PC-9 (cell line): ENCODE data around the gene USP46. TPM values are rescaled to one million over a fixed set of nuclear protein-coding genes. Genes with fewer than 3 reads are reported as not detected.

ENCODE experiments used
- BruUV-seq: library from RNA; stranded (reverse); fragments of 400-500 nt; replicated peaks from 2 replicates; lab custom pipeline; 2021; lab: Mats Ljungman, UMichigan
- CTCF ChIA-PET: fragments of 300-600 bp; sonication (Branson Sonifier 250); formaldehyde crosslinking; loops from one replicate; lab custom pipeline; 2022; ENCODE audit warnings: antibody characterized with exemption; lab: Charles Lee
- POLR2A ChIA-PET: fragments of 300-600 bp; sonication (Branson Sonifier 250); formaldehyde crosslinking; loops from one replicate; lab custom pipeline; 2022; ENCODE audit warnings: antibody characterized with exemption; ENCODE audit not compliant: unreplicated experiment; lab: Charles Lee
- DNase-seq, 2 experiments: peaks; one replicate each; pipeline versions ENCODE4 v3.0.0 to v3.0.0-alpha.2; 2015 to 2022; ENCODE audit warnings: mixed read lengths in 1 of 2
- H2AFZ ChIP-seq: fragments of 200-600 bp; sonication (generic); 2 replicates; pipeline ENCODE4 v1.8.1; 2017; ENCODE audit warnings: antibody characterized with exemption
- H3F3A ChIP-seq: fragments of 200-600 bp; sonication (generic); 2 replicates; pipeline ENCODE4 v1.8.1; 2017; ENCODE audit warnings: antibody characterized with exemption, mild to moderate bottlenecking, low read depth; ENCODE audit not compliant: insufficient read depth
- H3K27ac ChIP-seq: fragments of 200-600 bp; sonication (generic); 2 replicates; pipeline ENCODE4 v1.6.1; 2016; ENCODE audit warnings: mixed run types
- H3K27me3 ChIP-seq: fragments of 200-600 bp; sonication (generic); 2 replicates; pipeline ENCODE4 v1.6.1; 2016; ENCODE audit warnings: low read depth, mixed run types; ENCODE audit not compliant: insufficient read depth
- H3K36me3 ChIP-seq: fragments of 200-600 bp; sonication (generic); 2 replicates; pipeline ENCODE4 v1.6.1; 2016; ENCODE audit warnings: low read depth, mixed run types
- H3K4me1 ChIP-seq: fragments of 200-600 bp; sonication (generic); replicated peaks from 2 replicates; pipeline ENCODE4 v1.6.1; 2016; ENCODE audit warnings: mixed run types; ENCODE audit not compliant: insufficient read depth
- H3K4me2 ChIP-seq: fragments of 200-600 bp; sonication (generic); 2 replicates; pipeline ENCODE4 v1.6.1; 2017; ENCODE audit warnings: mixed run types
- H3K4me3 ChIP-seq: fragments of 200-600 bp; sonication (generic); 2 replicates; pipeline ENCODE4 v1.6.1; 2016; ENCODE audit warnings: mixed run types
- H3K79me2 ChIP-seq: fragments of 200-600 bp; sonication (generic); 2 replicates; pipeline ENCODE4 v1.6.1; 2017; ENCODE audit warnings: low read depth, mixed run types
- H3K9me2 ChIP-seq: fragments of 200-600 bp; sonication (generic); 2 replicates; pipeline ENCODE4 v1.8.1; 2017; ENCODE audit warnings: mild to moderate bottlenecking; ENCODE audit not compliant: insufficient read depth
- H3K9me3 ChIP-seq: fragments of 200-600 bp; sonication (generic); 2 replicates; pipeline ENCODE4 v1.8.1; 2016; ENCODE audit warnings: low read depth; ENCODE audit not compliant: insufficient read depth
- H4K20me1 ChIP-seq: fragments of 200-600 bp; sonication (generic); 2 replicates; pipeline ENCODE4 v1.8.1; 2017; ENCODE audit not compliant: insufficient read depth
- EZH2 ChIP-seq: fragments of 200-600 bp; sonication (generic); IDR thresholded peaks from 2 replicates; pipeline ENCODE4 v1.8.0; 2017; ENCODE audit warnings: antibody characterized with exemption, low read depth
- intact Hi-C: fragments of 100-400 bp; cut with micrococcal nuclease; formaldehyde crosslinking; loops from one replicate; pipeline ENCODE4 v1.10.0; 2022; ENCODE audit not compliant: unreplicated experiment
- total RNA-seq: library from RNA; stranded (reverse); gene quantifications from 2 replicates; pipeline ENCODE4 v1.2.3, GENCODE V29; 2021
- TF ChIP-seq, protein P1 (sequence below): fragments of 200-600 bp; sonication (generic); conservative IDR thresholded peaks from 2 replicates; pipeline ENCODE4 v1.6.1; 2017; ENCODE audit warnings: mixed run types, antibody characterized with exemption, mild to moderate bottlenecking, moderate library complexity

The USP46 gene
- total RNA-seq, 1 experiment from 2014 or later = 17.1 TPM

- Histone ChIP-seq H3K36me3 (no peaks in the 10 kb centered on the region), H3K4me2 (no peak overlapping the region), H3K4me3 (no peak overlapping the region), H3K79me2 (peaks cover 48% of the 10 kb centered on the region), H3K9me2 (no peaks in the 10 kb centered on the region), H3K4me1 (peaks cover 11% of the 10 kb centered on the region; the same call in 1 of the 2 replicates), H3K27me3 (no peaks in the 10 kb centered on the region), H3K9me3 (no peaks in the 10 kb centered on the region), H3K27ac (no peak overlapping the region), H2AFZ (no peak overlapping the region), H4K20me1 (no peaks in the 10 kb centered on the region), H3F3A (no peaks in the 10 kb centered on the region)
- TF ChIP-seq, protein P1, sequence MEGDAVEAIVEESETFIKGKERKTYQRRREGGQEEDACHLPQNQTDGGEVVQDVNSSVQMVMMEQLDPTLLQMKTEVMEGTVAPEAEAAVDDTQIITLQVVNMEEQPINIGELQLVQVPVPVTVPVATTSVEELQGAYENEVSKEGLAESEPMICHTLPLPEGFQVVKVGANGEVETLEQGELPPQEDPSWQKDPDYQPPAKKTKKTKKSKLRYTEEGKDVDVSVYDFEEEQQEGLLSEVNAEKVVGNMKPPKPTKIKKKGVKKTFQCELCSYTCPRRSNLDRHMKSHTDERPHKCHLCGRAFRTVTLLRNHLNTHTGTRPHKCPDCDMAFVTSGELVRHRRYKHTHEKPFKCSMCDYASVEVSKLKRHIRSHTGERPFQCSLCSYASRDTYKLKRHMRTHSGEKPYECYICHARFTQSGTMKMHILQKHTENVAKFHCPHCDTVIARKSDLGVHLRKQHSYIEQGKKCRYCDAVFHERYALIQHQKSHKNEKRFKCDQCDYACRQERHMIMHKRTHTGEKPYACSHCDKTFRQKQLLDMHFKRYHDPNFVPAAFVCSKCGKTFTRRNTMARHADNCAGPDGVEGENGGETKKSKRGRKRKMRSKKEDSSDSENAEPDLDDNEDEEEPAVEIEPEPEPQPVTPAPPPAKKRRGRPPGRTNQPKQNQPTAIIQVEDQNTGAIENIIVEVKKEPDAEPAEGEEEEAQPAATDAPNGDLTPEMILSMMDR = no peak
- no peak for DNase-seq
- CTCF ChIA-PET = no interaction called here
- POLR2A ChIA-PET = no interaction called here
- intact Hi-C loops = no loop called here
- no TSS peak for BruUV-seq
Observed at GRCh38 chr4:52643190-52643589, 15.9 kb downstream of the USP46 start.

DNA sequence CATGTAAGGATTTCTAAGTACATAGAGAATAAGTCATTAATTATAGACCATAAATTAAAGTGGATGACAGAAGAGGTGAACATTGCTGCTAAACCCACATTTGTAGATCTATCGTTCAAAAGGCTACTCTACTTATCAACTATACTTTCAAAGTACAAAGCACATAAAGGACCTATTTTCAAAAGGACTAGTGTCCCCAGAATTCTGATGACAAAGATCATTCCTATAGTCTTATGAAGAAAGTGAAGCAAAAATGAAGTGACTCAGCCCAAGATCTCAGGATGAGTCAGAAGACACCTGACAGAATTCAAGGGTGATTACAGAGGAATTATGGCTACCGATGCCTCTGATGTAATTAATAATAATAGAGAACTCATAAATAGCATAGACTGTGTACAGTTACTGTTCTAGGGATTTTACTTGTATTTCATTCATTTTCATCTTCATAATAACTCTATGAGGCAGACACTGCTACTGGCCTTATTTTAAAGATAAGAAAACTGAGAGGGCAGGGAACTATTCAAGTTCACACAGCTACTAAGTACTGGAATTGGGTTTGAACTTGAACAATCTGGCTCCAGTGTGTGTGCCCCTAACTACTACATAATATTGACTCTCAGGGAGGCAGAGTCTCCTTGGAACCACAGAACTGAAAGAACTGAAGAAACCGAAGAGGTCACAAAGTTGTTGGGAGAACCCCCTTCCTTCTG lies 17.1 kb downstream of the USP46 start:
- ChIA-PET POLR2A (interaction anchor here (0.7 kb wide), 1 partner anchor 378 kb away, joined by 5 read pairs; no protein-coding TSS in a partner anchor), CTCF (no interaction called here)
- intact Hi-C loops = no loop called here
- DNase-seq = peak in 1 of 2 experiments; percentile 63
- BruUV-seq = no TSS peak
- Histone ChIP-seq H3K4me2 (no peak overlapping the region), H2AFZ (no peak overlapping the region), H3K9me2 (no peaks in the 10 kb centered on the region), H3K9me3 (no peaks in the 10 kb centered on the region), H3K4me3 (no peak overlapping the region), H3K4me1 (peaks cover 11% of the 10 kb centered on the region; the same call in 1 of the 2 replicates), H3F3A (no peaks in the 10 kb centered on the region), H4K20me1 (no peaks in the 10 kb centered on the region), H3K27ac (peak overlapping the region; percentile 25), H3K27me3 (no peaks in the 10 kb centered on the region), H3K36me3 (no peaks in the 10 kb centered on the region), H3K79me2 (peaks cover 38% of the 10 kb centered on the region)
- no peak for TF ChIP-seq EZH2
- TF ChIP-seq, protein P1 = no peak

DNA sequence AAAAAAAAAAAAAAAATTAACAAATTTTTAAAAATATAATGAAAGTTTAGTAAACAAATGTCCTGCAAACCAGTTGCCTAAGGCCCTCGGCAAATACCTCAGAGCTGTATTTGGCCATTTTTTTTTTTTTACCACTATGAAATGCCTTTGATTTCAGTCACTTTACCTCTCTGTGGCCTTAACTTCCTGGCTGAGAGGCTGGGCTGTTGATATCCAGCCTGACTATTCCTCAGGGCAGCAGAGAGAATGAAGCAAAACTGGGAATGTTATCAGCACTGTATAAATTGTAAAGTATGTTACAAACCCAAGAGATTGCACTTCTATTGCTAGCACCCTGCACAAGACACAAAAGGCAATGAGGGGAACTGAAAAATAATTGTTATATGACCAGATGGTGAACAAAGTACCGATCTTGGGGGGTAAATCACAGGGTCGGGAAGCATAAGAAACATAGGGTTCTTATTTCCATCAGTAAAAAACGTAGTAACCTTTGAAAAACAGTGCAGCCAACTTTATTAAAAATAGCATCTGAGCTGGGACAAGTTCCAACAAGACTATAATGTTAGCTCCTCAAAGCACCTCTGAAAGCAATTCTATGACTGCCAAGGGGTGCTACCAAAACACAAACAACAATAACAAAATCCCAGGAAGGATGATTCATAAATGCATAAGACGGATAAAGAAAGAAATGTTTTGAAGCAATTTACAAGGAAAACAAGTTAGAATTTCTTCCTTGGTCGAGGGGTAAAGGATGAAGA lies 18.1 kb downstream of the USP46 start:
- POLR2A ChIA-PET = interaction anchor here (0.5 to 0.7 kb wide), 2 partner anchors 19 to 93 kb away, joined by 3 read pairs; no protein-coding TSS in a partner anchor
- H3K79me2 ChIP-seq = peaks cover 31% of the 10 kb centered on the region

More for the DNA sequence above, 18.1 kb downstream of the USP46 start:
- BruUV-seq = no TSS peak
- no peaks in the 10 kb centered on the region for H4K20me1 ChIP-seq
- no peak overlapping the region for H3K27ac ChIP-seq
- H3K9me2 ChIP-seq = no peaks in the 10 kb centered on the region
- CTCF ChIA-PET = no interaction called here
- TF ChIP-seq, protein P1 = no peak
- no peak for TF ChIP-seq EZH2
- no peak overlapping the region for H2AFZ ChIP-seq
- H3K4me1 ChIP-seq = peaks cover 11% of the 10 kb centered on the region; the same call in 1 of the 2 replicates
- intact Hi-C loops = no loop called here
- no peak for DNase-seq
- H3K4me3 ChIP-seq = no peak overlapping the region
- no peaks in the 10 kb centered on the region for H3F3A ChIP-seq
- H3K4me2 ChIP-seq = no peak overlapping the region
- H3K36me3 ChIP-seq = no peaks in the 10 kb centered on the region
- no peaks in the 10 kb centered on the region for H3K9me3 ChIP-seq
- H3K27me3 ChIP-seq = no peaks in the 10 kb centered on the region
